Activated B cell treated with CpG ODN at 0.5 μM for 24 hours (primary cell): ENCODE results near the gene ATP6V1A. TPM values are rescaled to one million over a fixed set of nuclear protein-coding genes. Genes with fewer than 3 reads are reported as not detected.
A peak's percentile ranks its signal among the peaks of the same experiment; 100 is the strongest.

ENCODE experiments used
- ATAC-seq: fragments of 200-7000 bp; cut with Tn5 transposase; one replicate; pipeline ENCODE4 v1.10.0; 2021; ENCODE audit warnings: low read depth, mild to moderate bottlenecking, moderate library complexity
- CTCF ChIA-PET: fragments of 350-600 bp; sonication (Branson Sonifier 250); formaldehyde crosslinking; loops from one replicate; lab custom pipeline; 2021; ENCODE audit warnings: antibody characterized with exemption; lab: Charles Lee
- POLR2A ChIA-PET: fragments of 350-600 bp; sonication (Branson Sonifier 250); formaldehyde crosslinking; loops from one replicate; lab custom pipeline; 2021; ENCODE audit warnings: antibody characterized with exemption; lab: Charles Lee
- DNase-seq: peaks from one replicate; pipeline ENCODE4 v3.0.0; 2022
- H3K27ac Mint-ChIP-seq: one replicate; pipeline ENCODE4 v1.8.0; 2020; ENCODE audit warnings: mixed read lengths
- H3K27me3 Mint-ChIP-seq: one replicate; pipeline ENCODE4 v1.8.0; 2021; ENCODE audit warnings: mixed read lengths
- H3K36me3 Mint-ChIP-seq: one replicate; pipeline ENCODE4 v1.8.0; 2021; ENCODE audit warnings: low read depth, mixed read lengths
- H3K4me1 Mint-ChIP-seq: one replicate; pipeline ENCODE4 v1.8.0; 2021; ENCODE audit warnings: mixed read lengths
- H3K4me3 Mint-ChIP-seq: one replicate; pipeline ENCODE4 v1.8.0; 2020; ENCODE audit warnings: mild to moderate bottlenecking, mixed read lengths
- H3K9me3 Mint-ChIP-seq: one replicate; pipeline ENCODE4 v1.8.0; 2020; ENCODE audit warnings: mixed read lengths
- CTCF ChIP-seq: fragments of 200-600 bp; IDR thresholded peaks from one replicate; pipeline ENCODE4 v1.8.0; 2022; ENCODE audit warnings: antibody characterized with exemption, mild to moderate bottlenecking
- intact Hi-C: fragments of 100-400 bp; cut with micrococcal nuclease; formaldehyde crosslinking; loops from one replicate; pipeline ENCODE4 v1.15.1; 2024
- total RNA-seq: library from RNA; stranded (reverse); gene quantifications from 2 replicates; pipeline ENCODE4 v1.2.3, GENCODE V29; 2022

The ATP6V1A gene
- total RNA-seq = 49.3 and 49.9 TPM in 2 replicates

- CTCF ChIA-PET = interaction anchor here (0.7 to 3.2 kb wide), 5 partner anchors 12 to 166 kb away, joined by 3 to 49 read pairs (median 4); partner anchors contain the start of gene GRAMD1C
- Mint-ChIP-seq H3K27me3 (no peaks in the 10 kb centered on the region), H3K27ac (peak within 1 kb of the TSS; percentile 100), H3K36me3 (peaks cover 28% of the 10 kb centered on the region), H3K4me3 (peak within 1 kb of the TSS; percentile 93), H3K4me1 (peaks cover 64% of the 10 kb centered on the region), H3K9me3 (no peaks in the 10 kb centered on the region)
- TF ChIP-seq CTCF = no peak
- ATAC-seq (peak; percentile 49), DNase-seq (peak; percentile 60)
- POLR2A ChIA-PET = interaction anchor here (0.6 to 3.8 kb wide), 30 partner anchors 8 to 1440 kb away, joined by 3 to 50 read pairs (median 4); partner anchors contain the start of genes CCDC191, GRAMD1C, QTRT2 and SPICE1
- intact Hi-C loops = loop anchor here (1.0 to 5.0 kb wide), 17 partner anchors 8 to 1912 kb away; partner anchors contain the start of genes ATG3, CCDC191, QTRT2 and SIDT1
Observed at GRCh38 chr3:113746548-113747282, at the start of gene ATP6V1A. TSS of gene ATP6V1A (plus strand) at chr3:113747035. CDS start at chr3:113778754, 31,719 bp downstream.

- Mint-ChIP-seq H3K4me3 (no peak overlapping the region), H3K27ac (no peak overlapping the region), H3K36me3 (peaks cover 10% of the 10 kb centered on the region), H3K4me1 (peaks cover 28% of the 10 kb centered on the region), H3K27me3 (no peaks in the 10 kb centered on the region), H3K9me3 (no peaks in the 10 kb centered on the region)
- no peak for ATAC-seq
- ChIA-PET POLR2A (interaction anchor here (1.2 to 5.4 kb wide), 4 partner anchors 37 to 183 kb away, joined by 3 to 57 read pairs (median 25); partner anchors contain the start of genes ATP6V1A, GRAMD1C, NAA50 and SPICE1), CTCF (no interaction called here)
- no peak for TF ChIP-seq CTCF
- intact Hi-C loops = loop anchor here (2.0 to 10.0 kb wide), 2 partner anchors 39 to 1233 kb away; no protein-coding TSS in a partner anchor
- no peak for DNase-seq
Observed at GRCh38 chr3:113697500-113698090, 49.2 kb upstream of the ATP6V1A start.

GRCh38 chr3:113698213-113698742 is 48.6 kb upstream of the ATP6V1A start:
- H3K4me1 Mint-ChIP-seq = peaks cover 24% of the 10 kb centered on the region
- intact Hi-C loops = loop anchor here (10.0 kb wide), 1 partner anchor 1233 kb away; no protein-coding TSS in a partner anchor
- no peak for TF ChIP-seq CTCF
- no peaks in the 10 kb centered on the region for H3K9me3 Mint-ChIP-seq
- ChIA-PET POLR2A (interaction anchor here (1.2 to 5.4 kb wide), 3 partner anchors 38 to 184 kb away, joined by 3 to 57 read pairs (median 47); partner anchors contain the start of genes ATP6V1A, NAA50 and SPICE1), CTCF (no interaction called here)
- H3K27me3 Mint-ChIP-seq = no peaks in the 10 kb centered on the region
- no peak overlapping the region for H3K4me3 Mint-ChIP-seq
- DNase-seq (no peak), ATAC-seq (no peak)
- H3K36me3 Mint-ChIP-seq = peaks cover 7% of the 10 kb centered on the region
- H3K27ac Mint-ChIP-seq = peak overlapping the region; percentile 71

GRCh38 chr3:113698956-113699355 is 47.9 kb upstream of the ATP6V1A start:
- intact Hi-C loops = loop anchor here (10.0 kb wide), 1 partner anchor 1234 kb away; no protein-coding TSS in a partner anchor
- H3K4me3 Mint-ChIP-seq = no peak overlapping the region
- H3K9me3 Mint-ChIP-seq = no peaks in the 10 kb centered on the region
- ChIA-PET CTCF (no interaction called here), POLR2A (interaction anchor here (0.5 to 5.4 kb wide), 3 partner anchors 39 to 47 kb away, joined by 5 to 57 read pairs (median 47); partner anchors contain the start of genes ATP6V1A and NAA50)
- peaks cover 19% of the 10 kb centered on the region for H3K4me1 Mint-ChIP-seq
- no peak for TF ChIP-seq CTCF
- H3K36me3 Mint-ChIP-seq = peaks cover 2% of the 10 kb centered on the region
- peak overlapping the region; percentile 71 for H3K27ac Mint-ChIP-seq
- DNase-seq (no peak), ATAC-seq (no peak)
- H3K27me3 Mint-ChIP-seq = no peaks in the 10 kb centered on the region
